NCI-H1417 treated with DMSO at 0.1 percent for 48 hours (cell line): ENCODE measurements around the gene RTN3.
"Not testable (repeated sequence)": the region's sequence is repeated elsewhere in the genome, so short reads cannot be mapped to it uniquely, and the experiment has no call there.

ENCODE experiments used
- DNase-seq: peaks from one replicate; lab custom pipeline; 2025; lab: John Stamatoyannopoulos, UW

Gene RTN3

GRCh38 chr11:63769042-63769713, 87.9 kb downstream of the RTN3 start:
- DNase-seq, result no peak

GRCh38 chr11:63769714-63770455, 88.6 kb downstream of the RTN3 start:
- peak; percentile 68 for DNase-seq

- no peak for DNase-seq
Measured at GRCh38 chr11:63770763-63771162, 89.5 kb downstream of the RTN3 start.

- DNase-seq, result not testable (repeated sequence)
Measured at GRCh38 chr11:63771741-63772318, 90.5 kb downstream of the RTN3 start.

- no peak for DNase-seq
Measured at GRCh38 chr11:63775191-63775590, 93.9 kb downstream of the RTN3 start.

GRCh38 chr11:63779039-63779438, 97.7 kb downstream of the RTN3 start:
- DNase-seq, result no peak

GRCh38 chr11:63782749-63783148, 101.4 kb downstream of the RTN3 start:
- no peak for DNase-seq

GRCh38 chr11:63783925-63784592, 102.8 kb downstream of the RTN3 start:
- DNase-seq, result no peak

GRCh38 chr11:63785823-63786222, 104.5 kb downstream of the RTN3 start:
- no peak for DNase-seq

- DNase-seq, result no peak
Measured at GRCh38 chr11:63791495-63792167, 110.3 kb downstream of the RTN3 start.

- DNase-seq, result no peak
Measured at GRCh38 chr11:63793161-63793560, 111.9 kb downstream of the RTN3 start.

GRCh38 chr11:63795066-63795465, 113.8 kb downstream of the RTN3 start:
- no peak for DNase-seq

GRCh38 chr11:63800921-63801320, 119.6 kb downstream of the RTN3 start:
- no peak for DNase-seq

GRCh38 chr11:63802637-63803414, 121.5 kb downstream of the RTN3 start:
- no peak for DNase-seq

GRCh38 chr11:63804259-63804658, 123.0 kb downstream of the RTN3 start:
- DNase-seq, result no peak

GRCh38 chr11:63805844-63806415, 124.6 kb downstream of the RTN3 start:
- no peak for DNase-seq
